BE2C (cell line): Measurements from ENCODE around the gene TMLHE.
"Not testable (repeated sequence)": the region's sequence is repeated elsewhere in the genome, so short reads cannot be mapped to it uniquely, and the experiment has no call there.

Experiments
- DNase-seq: peaks from one replicate; pipeline ENCODE4 v3.0.0-alpha.2; 2020
- H3K27me3 ChIP-seq: fragments of 250-450 bp; sonication (Bioruptor Pico); 2 replicates; pipeline ENCODE4 v1.5.1; 2020; ENCODE audit warnings: mild to moderate bottlenecking
- H3K36me3 ChIP-seq: fragments of 250-450 bp; sonication (Bioruptor Pico); 2 replicates; pipeline ENCODE4 v1.5.1; 2020; ENCODE audit warnings: mild to moderate bottlenecking
- H3K4me1 ChIP-seq: fragments of 250-450 bp; sonication (Bioruptor Pico); 2 replicates; pipeline ENCODE4 v1.5.1; 2020
- H3K4me3 ChIP-seq: 2 replicates; pipeline ENCODE4 v1.5.1; 2011; ENCODE audit warnings: low read depth, low read length
- H3K9me3 ChIP-seq: fragments of 250-450 bp; sonication (Bioruptor Pico); 2 replicates; pipeline ENCODE4 v1.5.1; 2020
- CTCF ChIP-seq: IDR thresholded peaks from 2 replicates; pipeline ENCODE4 v1.5.1; 2012; ENCODE audit warnings: mild to moderate bottlenecking, low read depth, low read length

The TMLHE gene

GRCh38 chrX:155592331-155592730, 20.4 kb downstream of the TMLHE start:
- Histone ChIP-seq H3K36me3 (no peaks in the 10 kb centered on the region), H3K4me1 (no peaks in the 10 kb centered on the region), H3K27me3 (no peaks in the 10 kb centered on the region), H3K4me3 (no peak overlapping the region), H3K9me3 (no peaks in the 10 kb centered on the region)
- no peak for DNase-seq
- no peak for TF ChIP-seq CTCF

- Histone ChIP-seq H3K36me3 (no peaks in the 10 kb centered on the region), H3K9me3 (no peaks in the 10 kb centered on the region), H3K4me3 (no peak overlapping the region), H3K27me3 (no peaks in the 10 kb centered on the region), H3K4me1 (no peaks in the 10 kb centered on the region)
- no peak for DNase-seq
- TF ChIP-seq CTCF, result no peak
These were observed 35.1 kb downstream of the TMLHE start for GRCh38 chrX:155577682-155578081.

GRCh38 chrX:155563099-155563498, 49.7 kb downstream of the TMLHE start:
- H3K4me1 ChIP-seq, result no peaks in the 10 kb centered on the region
- no peaks in the 10 kb centered on the region for H3K9me3 ChIP-seq
- no peak for TF ChIP-seq CTCF
- H3K4me3 ChIP-seq, result no peak overlapping the region
- H3K27me3 ChIP-seq, result no peaks in the 10 kb centered on the region
- no peak for DNase-seq
- no peaks in the 10 kb centered on the region for H3K36me3 ChIP-seq

GRCh38 chrX:155544881-155545280, 67.9 kb downstream of the TMLHE start:
- H3K27me3 ChIP-seq, result no peaks in the 10 kb centered on the region
- DNase-seq, result no peak
- no peaks in the 10 kb centered on the region for H3K36me3 ChIP-seq
- TF ChIP-seq CTCF, result no peak
- no peaks in the 10 kb centered on the region for H3K4me1 ChIP-seq
- H3K4me3 ChIP-seq, result no peak overlapping the region
- no peaks in the 10 kb centered on the region for H3K9me3 ChIP-seq

GRCh38 chrX:155535866-155536265, 76.9 kb downstream of the TMLHE start:
- no peaks in the 10 kb centered on the region for H3K36me3 ChIP-seq
- no peaks in the 10 kb centered on the region for H3K9me3 ChIP-seq
- H3K4me3 ChIP-seq, result no peak overlapping the region
- H3K27me3 ChIP-seq, result no peaks in the 10 kb centered on the region
- DNase-seq, result no peak
- H3K4me1 ChIP-seq, result no peaks in the 10 kb centered on the region
- no peak for TF ChIP-seq CTCF

- no peak for TF ChIP-seq CTCF
- Histone ChIP-seq H3K36me3 (no peaks in the 10 kb centered on the region), H3K4me1 (no peaks in the 10 kb centered on the region), H3K9me3 (no peaks in the 10 kb centered on the region), H3K4me3 (no peak overlapping the region), H3K27me3 (no peaks in the 10 kb centered on the region)
- no peak for DNase-seq
These were observed 78.0 kb downstream of the TMLHE start for GRCh38 chrX:155534800-155535199.

GRCh38 chrX:155527023-155527422, 85.7 kb downstream of the TMLHE start:
- not testable (repeated sequence) for H3K4me3 ChIP-seq, H3K9me3 ChIP-seq, H3K27me3 ChIP-seq, H3K36me3 ChIP-seq, H3K4me1 ChIP-seq, DNase-seq
